HG03159 (cell line): Measurements from ENCODE around the gene RASSF1.

Source experiments
- ATAC-seq: cut with Tn5 transposase; IDR thresholded peaks from one replicate; pipeline ENCODE4 v1.9.1; 2021; ENCODE audit warnings: mild to moderate bottlenecking, moderate library complexity; ENCODE audit not compliant: unreplicated experiment

The RASSF1 gene

DNA sequence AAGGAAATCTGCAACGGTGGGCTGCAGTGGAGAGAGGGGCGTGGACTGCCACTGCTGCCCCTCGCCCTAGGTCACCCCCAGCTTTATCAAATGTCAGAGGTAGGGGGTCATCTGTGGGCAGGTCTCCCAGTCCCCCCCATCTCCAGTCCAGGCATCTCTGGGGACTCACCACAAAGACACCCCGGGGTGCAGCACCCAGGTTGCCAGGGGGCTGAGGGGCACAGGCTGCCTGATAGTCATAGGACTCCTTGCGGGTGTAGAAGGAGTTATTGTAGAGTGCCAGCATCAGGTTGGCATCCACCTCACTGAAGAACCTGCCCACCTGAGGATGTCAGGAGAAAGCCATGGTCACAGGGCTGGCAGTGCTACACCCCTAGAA, 25.2 kb upstream of the RASSF1 start:
- ATAC-seq, result no peak

DNA sequence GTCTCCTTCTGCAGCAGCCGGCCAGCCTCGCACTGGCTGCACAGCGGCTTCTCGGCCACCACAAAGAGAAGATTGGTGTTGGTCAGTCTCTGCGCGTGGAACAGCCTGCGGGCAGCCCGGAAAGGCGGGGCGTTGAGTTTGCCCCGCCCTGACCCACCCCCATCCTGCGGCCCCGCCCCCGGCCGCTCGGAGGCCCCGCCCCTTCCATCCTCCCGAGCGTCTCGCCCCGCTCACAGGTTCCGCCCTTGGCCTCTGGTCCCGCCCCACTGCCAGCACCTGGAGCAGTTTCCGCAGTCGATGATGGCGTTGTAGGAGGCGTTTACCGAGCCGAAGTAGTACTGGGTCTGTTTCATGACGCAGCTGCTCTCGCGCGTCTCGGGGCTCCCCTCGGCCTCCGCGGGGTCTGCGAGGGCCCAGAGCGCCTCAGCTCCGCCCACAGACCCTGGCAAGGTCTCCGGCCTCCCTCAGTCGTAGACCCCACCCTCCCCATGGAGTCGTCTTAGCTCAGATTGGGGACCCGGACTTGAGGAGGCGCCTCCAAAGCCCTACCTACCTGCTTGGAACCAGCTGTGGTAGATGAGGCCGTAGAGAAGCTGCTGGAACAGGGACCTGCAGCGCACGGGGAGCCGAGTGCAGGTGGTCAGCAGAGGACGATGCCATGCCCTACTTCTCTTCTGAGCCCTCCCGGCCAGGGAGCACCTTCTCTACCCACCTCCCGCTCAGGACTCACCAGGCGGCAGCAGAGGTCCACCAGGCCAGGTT, 24.6 kb upstream of the RASSF1 start:
- ATAC-seq, result peak; percentile 74

DNA sequence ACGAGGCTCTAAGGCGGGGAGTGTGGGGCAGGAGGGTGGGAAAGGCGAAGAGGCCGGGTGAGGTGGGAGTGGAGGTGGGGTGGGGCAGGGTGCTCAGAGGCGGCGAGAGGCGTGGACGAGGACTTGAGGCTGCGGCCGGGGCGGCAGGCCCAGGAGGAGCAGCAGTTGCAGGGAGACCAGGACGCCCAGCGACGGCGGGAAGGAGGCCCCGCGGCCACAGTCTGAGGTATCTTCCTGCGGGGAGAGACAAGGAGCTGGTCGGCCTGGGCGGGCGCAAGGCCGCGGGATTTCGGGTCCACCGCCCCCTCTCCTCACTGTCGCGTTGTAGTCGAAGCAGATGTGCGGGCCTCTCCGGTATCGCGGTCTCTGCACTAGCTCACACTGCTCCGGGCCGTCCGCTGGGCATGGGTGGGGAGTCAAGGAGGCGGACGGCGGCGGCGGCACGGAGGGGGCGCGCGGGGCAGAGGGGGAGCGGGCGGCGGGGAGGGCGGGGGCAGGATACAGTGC, 24.0 kb upstream of the RASSF1 start:
- ATAC-seq, result no peak

DNA sequence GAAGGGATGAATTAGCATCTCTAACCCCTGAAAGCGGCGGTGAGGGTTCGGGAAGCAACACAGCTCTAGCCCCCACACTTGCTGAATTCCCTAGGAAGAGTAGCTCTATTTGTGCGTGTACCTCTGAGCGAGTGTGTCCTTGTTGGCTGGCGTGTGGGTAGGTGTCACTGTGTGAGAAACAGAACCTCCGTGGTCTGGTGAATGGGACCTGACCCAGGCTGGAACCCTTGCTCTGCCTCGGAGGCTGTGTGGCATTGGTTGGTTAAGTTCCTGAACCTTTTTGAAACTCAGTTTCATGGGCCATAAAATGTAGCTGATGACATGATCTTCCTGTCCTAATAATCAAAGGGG, 19.1 kb upstream of the RASSF1 start:
- no peak for ATAC-seq

DNA sequence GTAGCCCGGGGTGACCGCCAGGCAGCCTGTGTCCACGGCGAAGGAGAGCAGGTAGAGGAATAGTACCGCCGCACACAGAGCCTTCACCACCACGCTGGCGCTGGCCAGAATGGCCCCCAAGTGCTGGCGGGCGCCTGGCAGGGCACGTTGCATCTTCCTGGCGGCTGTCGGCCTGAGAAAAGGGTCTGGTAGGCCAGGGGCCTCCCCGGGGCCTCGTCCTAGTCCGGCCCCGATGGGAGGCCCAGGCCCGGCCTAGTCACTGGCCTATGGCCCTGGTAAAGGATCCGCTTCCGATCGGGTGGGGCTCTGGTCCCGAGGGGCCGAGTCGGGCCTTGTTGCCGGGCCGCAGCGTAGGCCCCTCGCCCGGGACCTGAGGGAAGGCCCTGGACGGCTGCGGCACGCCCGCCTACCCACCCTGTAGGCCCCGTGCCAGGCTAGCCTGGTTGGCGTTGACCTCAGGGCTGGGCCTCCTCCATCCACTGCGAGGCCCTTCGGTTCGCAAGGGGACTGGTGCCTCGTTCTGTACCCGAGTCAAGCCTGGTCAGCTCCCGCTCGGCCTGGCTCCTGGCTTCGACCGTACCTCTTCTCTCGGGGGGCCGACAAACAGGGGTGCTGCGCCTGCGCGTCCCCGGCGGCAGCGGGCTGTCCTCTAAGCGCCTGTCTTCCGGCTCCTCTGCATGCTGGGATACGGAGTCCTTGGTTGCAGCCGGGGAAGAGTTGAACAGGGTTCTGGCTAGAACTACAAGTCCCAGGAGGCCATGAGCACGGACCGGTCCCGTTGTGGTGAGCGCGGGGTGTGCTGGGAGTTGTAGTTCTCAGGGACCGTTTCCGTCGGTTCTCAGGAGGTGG, 18.5 kb upstream of the RASSF1 start, which contains the start of gene TMEM115:
TMEM115 (minus strand) TSS at position 611 of the 849 bp plus-strand sequence; CDS start at position 153, 458 bp downstream.
- peak; percentile 97 for ATAC-seq

DNA sequence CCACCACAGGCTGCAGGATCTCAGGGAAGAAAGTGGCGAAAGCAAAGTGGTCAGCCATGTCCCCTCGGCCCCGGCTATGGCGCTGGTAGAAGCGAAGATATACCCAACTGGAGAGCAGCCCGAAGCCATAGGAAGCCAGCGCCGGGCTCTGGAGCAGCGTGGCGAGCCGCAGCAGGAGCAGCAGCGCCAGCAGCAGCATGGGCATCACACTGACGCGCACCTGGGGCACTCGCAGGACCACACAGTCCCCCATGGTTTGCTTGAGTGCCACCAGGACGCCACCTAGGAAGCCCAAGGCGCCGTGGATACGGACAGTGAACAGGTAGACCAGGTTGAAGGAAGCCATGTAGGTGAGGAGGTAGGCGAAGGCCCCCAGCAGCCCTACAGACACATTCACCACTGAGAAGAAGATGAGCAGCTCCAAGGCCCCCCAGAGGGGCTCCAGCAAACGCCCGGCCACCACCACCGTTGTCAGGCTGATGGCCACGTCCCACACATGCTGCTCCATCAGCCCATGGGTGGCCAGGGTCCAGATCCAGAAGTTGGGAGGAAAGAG, 17.8 kb upstream of the RASSF1 start:
- ATAC-seq, result no peak

DNA sequence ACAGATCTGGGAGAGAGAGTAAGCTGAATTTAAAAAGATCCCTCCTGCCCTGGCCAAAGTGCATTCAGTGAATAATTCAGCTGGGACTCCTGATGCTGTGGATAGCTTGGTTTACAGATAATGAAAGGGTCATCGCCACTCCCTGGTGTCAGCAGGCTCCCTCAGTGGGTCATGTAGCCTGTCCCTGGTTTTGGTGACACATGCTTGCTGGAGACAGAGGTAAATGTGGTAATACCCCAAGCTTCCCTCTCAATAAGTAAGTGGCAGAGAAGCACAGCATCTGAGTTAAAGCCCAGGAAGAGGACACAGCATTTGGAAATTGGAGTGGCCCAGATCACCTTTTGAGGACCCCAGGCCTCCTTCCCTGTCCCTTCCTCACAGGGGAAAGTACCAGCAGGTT, 16.8 kb upstream of the RASSF1 start:
- no peak for ATAC-seq

DNA sequence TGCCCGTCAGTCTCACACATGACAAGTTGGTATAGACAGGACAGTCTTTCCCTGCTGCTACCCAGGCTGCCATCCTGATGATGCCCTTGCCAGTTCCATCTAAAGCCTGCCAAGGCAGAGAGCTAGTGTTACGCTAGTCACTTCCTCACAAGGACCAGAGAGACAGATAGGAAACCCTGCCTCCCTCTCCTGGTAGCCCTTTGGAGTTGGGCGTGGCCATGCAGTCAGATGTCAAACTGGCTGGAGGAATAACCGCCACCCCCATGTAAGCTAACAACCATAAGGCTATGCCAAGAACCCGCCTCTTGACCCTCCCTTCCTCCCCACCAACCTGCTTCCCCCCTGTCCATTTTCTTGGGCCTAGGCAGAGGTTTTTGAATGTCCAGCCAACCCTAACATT, 15.9 kb upstream of the RASSF1 start:
- no peak for ATAC-seq

DNA sequence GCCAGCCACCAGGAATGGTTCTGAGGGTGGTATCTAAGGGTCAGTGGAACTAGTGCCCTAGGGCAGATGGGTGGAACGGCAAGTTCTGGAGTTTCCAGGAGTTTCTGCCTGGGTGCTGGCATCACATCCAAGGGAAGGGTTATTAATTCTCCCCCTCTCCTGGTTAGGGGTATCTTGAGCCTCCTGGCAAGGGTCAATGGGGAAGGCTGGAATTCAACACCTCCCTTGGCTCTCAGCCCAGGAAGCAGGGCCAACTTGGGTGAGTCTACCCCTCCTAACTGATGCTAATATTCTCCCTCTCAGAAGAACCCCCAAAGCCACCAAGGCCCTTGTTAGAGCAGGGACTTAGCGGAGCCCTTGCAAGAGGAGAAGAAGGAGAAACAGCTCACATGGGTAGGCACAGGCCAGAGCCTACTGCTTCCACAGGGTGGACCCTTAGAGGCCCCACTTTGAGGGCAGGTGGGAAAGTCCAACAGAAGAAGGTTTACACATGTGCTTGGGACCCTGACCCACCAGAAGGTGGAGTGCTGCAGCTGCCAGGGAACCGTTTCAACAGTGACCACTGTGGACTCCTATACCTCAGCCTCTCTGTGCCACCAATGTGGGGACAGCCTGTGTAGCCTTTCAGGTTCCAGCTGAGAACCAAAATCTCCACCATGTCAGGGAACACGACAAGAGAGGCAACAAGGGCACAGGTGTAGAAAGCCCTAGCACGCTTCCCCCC, 15.4 kb upstream of the RASSF1 start:
- no peak for ATAC-seq

DNA sequence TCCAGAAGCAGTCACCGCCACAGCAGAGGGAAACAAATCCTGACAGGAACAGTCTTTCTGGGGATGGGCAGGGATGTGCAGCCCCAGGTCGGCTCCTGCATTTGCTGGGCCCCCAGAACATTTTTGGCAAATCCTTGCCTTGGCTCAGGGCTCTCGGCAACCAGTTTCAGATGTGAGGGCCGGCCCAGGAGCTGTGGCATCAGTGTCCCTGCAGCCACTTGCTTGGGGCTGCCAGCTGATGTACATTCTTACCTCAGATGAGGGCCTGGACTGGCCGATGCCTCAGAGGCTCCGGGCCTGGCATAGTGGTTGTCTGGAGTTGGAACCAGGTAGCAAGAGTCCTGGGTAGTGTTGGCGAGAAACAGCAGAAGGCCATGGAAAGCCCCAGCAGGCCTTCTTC, 14.2 kb upstream of the RASSF1 start:
- ATAC-seq, result no peak

DNA sequence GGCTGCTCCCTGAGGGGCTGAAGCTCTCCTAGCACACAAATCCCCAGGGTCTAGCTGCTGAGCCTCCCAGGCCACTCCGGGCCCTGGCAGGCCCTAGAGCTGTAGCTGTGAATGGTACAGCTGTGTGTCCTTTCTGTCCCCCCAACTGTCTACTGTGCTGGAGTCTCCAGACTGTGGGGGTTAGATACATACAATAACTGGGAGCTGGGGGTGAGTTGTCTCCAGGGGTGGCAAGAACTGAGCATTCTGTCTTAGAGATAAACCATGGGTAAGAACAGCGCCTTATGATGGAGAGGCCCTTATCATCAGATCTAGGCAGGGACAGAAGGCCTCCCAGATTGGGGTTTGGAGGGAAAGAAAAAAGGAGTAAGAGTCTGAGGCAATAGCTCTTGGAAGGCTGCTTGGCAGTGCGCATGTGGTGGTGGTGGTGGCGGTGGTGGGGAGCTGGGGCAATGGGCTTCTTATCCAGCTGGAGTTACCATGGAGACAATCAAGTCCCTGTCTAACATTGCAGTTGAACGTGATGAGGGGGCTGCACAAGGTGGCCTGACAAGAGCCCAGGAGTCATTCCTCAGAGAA, 13.6 kb upstream of the RASSF1 start:
- ATAC-seq, result no peak

DNA sequence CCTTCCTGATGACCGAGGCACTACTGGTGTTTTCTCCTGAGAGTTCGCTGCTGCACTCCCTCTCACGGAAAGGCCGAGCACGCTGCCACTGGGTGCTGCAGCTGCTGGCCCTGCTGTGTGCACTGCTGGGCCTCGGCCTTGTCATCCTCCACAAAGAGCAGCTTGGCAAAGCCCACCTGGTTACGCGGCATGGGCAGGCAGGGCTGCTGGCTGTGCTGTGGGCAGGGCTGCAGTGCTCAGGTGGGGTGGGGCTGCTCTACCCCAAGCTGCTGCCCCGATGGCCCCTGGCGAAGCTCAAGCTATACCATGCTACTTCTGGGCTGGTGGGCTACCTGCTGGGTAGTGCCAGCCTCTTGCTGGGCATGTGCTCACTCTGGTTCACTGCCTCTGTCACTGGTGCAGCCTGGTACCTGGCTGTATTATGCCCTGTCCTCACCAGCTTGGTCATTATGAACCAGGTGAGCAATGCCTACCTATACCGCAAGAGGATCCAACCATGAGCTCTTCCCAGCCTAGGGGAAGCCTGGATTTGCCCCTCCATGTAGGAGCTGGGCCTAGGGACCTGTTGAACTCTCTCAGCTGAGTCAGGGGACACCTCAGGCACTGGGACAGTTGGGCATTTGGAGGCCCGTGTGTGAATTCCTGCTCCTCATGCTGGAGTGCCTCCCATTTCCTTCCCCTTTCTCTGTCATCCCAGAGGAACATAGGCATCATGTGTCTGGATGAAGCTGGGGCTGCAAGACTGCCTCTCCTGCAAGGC, 12.8 kb upstream of the RASSF1 start:
- no peak for ATAC-seq

DNA sequence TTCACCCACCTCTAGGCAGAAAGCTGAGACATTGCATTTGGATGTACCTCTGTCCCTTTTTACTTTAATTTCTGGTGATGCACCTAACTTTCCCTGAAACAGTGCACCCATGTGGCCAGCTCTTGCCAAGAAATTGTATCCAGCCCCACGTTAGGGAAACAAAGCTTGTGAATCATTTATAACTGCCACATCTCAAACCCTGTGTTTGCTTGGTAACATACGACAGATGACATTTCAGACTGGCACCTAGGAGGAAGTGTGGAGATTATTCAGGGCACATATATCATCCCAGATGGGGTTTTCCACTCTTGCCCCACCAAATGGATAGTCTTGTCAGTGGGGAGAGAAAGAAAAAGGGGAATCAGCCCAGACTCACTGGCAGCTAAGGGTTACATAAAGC, 12.1 kb upstream of the RASSF1 start:
- ATAC-seq, result no peak

DNA sequence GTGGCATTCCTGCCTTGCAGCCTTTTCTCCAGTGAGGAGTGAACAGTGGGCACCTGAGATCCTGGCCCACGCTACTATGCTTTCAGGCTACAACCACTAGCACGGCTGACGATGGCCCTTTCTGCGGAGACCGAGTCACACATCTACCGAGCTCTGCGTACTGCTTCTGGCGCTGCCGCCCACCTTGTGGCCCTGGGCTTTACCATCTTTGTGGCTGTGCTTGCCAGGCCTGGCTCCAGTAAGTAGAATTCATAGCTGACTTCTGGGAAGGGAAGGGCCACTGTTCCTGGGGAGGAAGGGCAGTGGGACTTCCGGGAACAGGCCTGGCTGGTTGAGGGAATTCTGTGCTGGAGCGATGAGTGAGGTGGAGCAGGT, 10.7 kb upstream of the RASSF1 start:
- no peak for ATAC-seq

DNA sequence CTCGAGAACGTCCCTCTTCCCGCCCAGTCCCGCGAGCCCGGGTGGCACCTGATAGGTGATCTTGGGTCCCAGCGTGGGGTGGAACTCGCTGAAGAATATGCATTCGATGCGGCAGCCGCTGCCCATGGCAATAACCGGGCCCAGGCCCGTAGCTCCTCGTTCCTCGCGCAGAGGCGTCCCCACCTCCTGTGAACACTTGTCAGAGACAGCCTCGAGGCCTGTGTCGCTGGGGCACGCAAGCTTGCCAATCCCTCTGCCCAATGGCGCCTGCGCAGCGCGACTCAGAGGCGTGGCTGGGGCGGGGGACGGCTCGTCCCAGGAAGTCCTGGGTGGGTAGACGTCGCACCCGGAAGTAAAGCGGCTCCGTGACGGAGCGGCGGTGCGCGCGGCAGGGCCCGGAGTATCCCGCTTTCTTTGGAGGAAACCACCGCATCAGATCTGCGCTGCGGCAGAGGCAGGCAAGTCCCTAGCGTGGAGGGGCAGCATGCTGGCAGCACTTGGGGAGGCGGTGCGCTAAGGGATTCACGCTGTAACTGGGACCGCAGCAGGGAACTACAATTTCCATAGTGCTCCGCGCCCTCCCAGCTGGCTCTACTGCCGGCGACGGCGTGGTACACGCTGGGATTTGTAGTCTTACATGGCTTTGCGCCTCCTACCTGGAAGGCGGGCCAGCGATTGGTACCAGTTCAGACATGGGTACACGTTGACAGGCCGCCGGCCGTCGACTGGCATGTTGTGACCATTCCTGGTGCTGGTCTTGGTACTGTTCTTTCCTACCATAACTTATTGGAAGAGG, 10.1 kb upstream of the RASSF1 start, which contains the start of the genes CYB561D2 and NPRL2:
CYB561D2 (plus strand) TSS at position 336 of the 796 bp plus-strand sequence. CDS start 572 bp downstream, outside the sequence.
NPRL2 (minus strand) TSS at position 249 of the 796 bp plus-strand sequence; CDS start at position 126, 123 bp downstream.
- ATAC-seq, result peak; percentile 86

DNA sequence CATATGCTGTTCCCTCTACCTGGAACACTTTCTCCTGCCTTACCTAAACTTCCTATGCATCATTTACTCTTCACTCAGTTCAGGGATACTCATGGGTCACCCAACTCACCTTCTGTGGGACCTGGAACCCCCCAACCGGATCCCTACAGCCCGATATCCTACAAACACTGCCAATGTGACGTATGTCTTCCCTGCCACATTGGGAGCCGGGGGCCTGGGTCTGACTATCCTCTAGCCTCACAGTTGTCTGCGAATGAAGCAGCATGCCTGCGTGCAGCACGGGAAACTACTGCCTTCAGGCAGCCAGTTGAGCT, 9.5 kb upstream of the RASSF1 start:
- no peak for ATAC-seq

DNA sequence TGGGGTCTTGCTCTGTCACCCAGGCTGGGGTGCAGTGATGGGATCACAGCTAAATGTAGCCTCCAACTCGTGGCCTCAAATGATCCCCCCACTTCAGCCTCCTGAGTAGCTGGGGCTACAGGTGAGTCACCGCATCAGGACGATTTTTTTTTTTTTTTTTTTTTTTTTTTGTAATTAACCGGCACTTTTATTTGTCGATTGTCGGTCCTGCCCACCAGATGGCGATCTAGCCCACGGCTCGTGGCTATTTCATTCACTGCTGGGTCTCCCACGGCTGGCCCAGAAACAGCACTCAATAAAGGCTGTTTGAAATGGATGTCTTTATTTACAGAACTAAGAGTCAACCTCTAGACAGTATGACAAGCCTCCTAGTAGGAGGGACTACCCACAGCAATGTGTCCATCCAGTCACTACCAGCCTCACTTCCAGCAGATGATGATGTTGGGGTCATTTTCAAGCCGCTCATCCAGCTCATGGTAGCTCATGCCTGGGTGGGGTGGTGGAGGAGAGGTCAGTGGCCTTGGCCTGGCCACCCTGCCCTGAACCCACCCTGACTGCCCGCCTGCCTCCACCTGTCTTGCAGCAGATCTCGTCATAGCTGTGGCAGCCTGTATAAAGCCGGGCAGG, 6.7 kb upstream of the RASSF1 start:
- no peak for ATAC-seq

DNA sequence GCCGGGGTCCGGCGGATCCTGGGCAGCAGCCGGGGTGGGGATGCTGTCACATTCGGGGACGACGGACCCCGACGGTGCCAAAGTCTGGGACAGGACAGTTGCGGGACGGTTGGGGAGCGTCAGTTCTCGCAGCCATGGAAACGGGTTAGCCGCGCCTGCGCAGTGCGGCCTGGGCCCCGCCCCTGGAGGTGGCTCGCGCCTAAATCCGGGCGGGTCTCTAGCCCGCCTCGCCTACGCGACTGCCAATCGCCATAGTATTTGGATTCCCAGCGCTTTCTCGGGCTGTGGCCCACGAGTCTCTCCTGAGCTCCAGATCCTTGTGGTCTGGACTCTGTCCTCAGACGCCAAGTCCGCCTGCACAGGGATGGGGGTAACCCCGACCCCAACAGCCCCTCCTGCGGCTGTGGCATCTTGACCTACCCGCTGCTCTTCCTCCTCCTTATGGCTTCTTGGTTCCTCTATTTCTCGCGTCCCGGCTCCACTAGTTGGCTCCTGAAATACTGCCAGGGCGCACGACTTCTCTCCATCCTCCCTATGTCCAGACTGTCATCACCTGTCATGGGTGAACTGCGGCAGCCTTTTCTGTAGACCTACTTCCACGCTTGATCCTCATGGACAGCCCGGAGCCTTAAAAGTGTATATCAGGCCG, 5.1 kb upstream of the RASSF1 start, which contains the start of gene ZMYND10:
ZMYND10 (minus strand) TSS at position 147 of the 649 bp plus-strand sequence. CDS start 153 bp downstream, outside the sequence.
- no peak for ATAC-seq
